ENCODE measurements around the gene CCDC154.
"Not testable (repeated sequence)": the region's sequence is repeated elsewhere in the genome, so short reads cannot be mapped to it uniquely, and the experiment has no call there.

The CCDC154 gene

GRCh38 chr16:1474082-1474795, 29.9 kb upstream of the CCDC154 start:
- peak; percentile 34 for DNase-seq

- no peak for DNase-seq
Observed at GRCh38 chr16:1472974-1473373, 28.6 kb upstream of the CCDC154 start.

GRCh38 chr16:1471569-1472194, 27.3 kb upstream of the CCDC154 start:
- DNase-seq: no peak

GRCh38 chr16:1470481-1471251, 26.3 kb upstream of the CCDC154 start:
- DNase-seq: no peak

- peak; percentile 62 for DNase-seq
Observed at GRCh38 chr16:1469693-1470201, 25.4 kb upstream of the CCDC154 start.

- not testable (repeated sequence) for DNase-seq
Observed at GRCh38 chr16:1469141-1469540, 24.8 kb upstream of the CCDC154 start.

- DNase-seq: no peak
Observed at GRCh38 chr16:1468426-1468810, 24.1 kb upstream of the CCDC154 start.

- no peak for DNase-seq
Observed at GRCh38 chr16:1466968-1467521, 22.7 kb upstream of the CCDC154 start.

GRCh38 chr16:1466054-1466453, 21.7 kb upstream of the CCDC154 start:
- DNase-seq: no peak

GRCh38 chr16:1465567-1465915, 21.2 kb upstream of the CCDC154 start:
- no peak for DNase-seq

- no peak for DNase-seq
Observed at GRCh38 chr16:1464894-1465566, 20.7 kb upstream of the CCDC154 start.

GRCh38 chr16:1464196-1464893, 20.0 kb upstream of the CCDC154 start:
- DNase-seq: no peak

GRCh38 chr16:1461146-1461545, 16.8 kb upstream of the CCDC154 start:
- DNase-seq: no peak

- DNase-seq: no peak
Observed at GRCh38 chr16:1460602-1461138, 16.3 kb upstream of the CCDC154 start.

- DNase-seq: no peak
Observed at GRCh38 chr16:1459967-1460366, 15.6 kb upstream of the CCDC154 start.

- no peak for DNase-seq
Observed at GRCh38 chr16:1458977-1459341, 14.6 kb upstream of the CCDC154 start.

GRCh38 chr16:1458336-1458976, 14.1 kb upstream of the CCDC154 start:
- DNase-seq: no peak

- DNase-seq: no peak
Observed at GRCh38 chr16:1457489-1458245, 13.3 kb upstream of the CCDC154 start.

- DNase-seq: no peak
Observed at GRCh38 chr16:1456951-1457350, 12.6 kb upstream of the CCDC154 start.

All from eye (tissue), 1 donor.